GM21825 (cell line): Measurements from ENCODE around the gene SERPINC1.
"Not testable (repeated sequence)": the region's sequence is repeated elsewhere in the genome, so short reads cannot be mapped to it uniquely, and the experiment has no call there.

Experiments
- ATAC-seq: cut with Tn5 transposase; IDR thresholded peaks from one replicate; pipeline ENCODE4 v1.9.1; 2021; ENCODE audit warnings: mild to moderate bottlenecking, moderate library complexity; ENCODE audit not compliant: unreplicated experiment

SERPINC1 gene

DNA sequence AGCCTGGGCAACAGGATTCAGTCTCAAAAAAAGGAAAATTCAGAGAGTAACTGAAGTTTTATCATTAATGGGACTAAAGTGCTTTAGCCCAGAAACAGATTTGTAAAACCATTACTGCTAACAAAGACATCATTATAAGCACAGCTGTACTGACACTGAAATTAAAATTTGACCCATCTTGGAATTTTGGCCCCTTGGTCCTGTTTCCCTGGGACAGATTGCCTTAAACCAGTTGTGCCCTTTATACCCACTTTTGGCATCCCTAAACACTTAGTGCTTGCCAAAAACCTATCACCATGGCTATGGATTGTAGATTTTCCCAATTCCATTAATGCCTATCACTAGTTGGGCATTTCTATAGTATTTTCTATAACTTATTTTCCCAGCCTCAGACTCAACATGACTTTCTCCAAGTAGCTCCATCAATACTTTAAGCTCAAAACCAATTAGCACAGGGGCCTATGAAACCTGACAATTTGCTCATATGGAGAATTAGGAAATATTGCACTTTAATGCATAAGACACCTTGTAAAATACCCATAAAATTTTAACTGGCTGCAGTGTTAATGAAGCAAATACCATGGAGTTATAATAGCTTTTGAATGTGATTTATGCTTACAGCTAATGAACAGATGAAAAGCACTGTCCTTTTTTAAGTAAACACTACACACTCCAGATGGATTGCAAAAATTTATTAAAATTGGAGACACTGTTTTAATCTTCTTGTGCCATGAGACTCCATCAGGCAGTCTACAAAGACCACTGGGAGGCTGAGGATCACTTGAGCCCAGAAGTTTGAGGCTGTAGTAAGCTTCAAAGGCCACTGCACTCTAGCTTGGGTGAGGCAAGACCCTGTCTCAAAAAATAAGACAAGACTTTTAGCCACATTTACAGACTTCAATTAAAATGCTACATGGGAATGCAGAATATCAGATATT, 53.6 kb downstream of the SERPINC1 start:
- no peak for ATAC-seq

DNA sequence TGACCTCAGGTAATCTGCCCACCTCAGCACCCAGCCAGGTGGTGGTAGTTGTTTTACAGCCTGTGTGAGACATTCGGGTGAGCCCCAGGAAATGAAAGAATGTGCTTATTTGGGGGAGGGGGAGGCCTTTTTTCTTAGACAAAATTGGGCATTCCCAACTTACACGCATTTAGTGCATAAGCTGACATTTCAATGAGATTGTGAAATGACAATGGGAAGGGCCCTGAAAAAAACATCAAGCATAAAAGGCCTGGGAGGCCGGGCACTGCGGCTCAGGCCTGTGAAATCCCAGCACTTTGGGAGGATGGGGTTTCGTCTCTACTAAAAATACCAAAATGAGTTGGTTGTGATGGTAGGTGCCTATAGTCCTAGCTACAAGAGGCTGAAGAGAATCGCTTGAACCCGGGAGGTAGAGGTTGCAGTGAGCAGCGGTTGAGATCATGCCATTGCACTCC, 54.3 kb downstream of the SERPINC1 start:
- ATAC-seq, result no peak

DNA sequence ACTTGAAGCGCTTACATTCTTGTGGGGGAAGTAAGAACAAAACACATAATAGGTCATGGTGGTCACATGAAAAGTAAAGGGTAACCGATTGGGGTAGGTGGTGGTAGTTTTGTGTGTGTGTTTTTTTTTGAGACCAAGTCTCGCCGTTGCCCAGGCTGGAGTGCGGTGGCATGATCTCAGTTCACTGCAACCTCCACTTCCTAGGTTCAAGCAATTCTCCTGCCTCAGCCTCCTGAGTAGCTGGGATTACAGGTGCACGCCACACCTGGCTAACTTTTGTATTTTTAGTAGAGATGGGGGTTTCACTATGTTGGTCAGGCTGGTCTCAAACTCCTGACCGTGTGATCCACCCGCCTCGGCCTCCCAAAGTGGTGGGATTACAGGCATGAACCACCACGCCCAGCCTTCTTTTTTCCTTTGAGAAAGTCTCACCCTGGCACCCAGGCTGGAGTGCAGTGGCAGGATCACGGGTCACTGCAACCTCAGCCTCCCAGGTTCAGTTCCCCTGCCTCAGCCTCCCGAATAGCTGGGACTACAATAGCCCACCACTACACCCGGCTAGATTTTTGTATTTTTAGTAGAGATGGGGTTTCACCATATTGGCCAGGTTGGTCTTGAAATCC, 54.9 kb downstream of the SERPINC1 start:
- not testable (repeated sequence) for ATAC-seq

DNA sequence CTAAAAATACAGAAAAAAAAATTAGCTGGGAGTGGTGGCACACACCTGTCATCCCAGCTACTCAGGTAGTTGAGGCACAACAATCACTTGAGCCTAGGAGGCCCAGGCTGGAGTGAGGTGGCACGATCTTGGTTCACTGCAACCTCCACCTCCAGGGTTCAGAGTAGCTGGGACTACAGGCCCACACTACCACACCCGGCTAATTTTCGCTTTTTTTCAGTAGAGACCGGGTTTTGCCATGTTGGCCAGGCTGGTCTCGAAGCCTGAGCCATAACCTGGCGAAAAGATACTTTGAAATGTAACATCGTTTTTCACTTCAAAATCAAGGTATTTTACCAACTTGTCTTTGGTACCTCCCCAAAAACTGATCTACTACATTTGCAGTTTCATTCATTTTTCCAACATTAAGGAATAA, 55.4 kb downstream of the SERPINC1 start:
- no peak for ATAC-seq

DNA sequence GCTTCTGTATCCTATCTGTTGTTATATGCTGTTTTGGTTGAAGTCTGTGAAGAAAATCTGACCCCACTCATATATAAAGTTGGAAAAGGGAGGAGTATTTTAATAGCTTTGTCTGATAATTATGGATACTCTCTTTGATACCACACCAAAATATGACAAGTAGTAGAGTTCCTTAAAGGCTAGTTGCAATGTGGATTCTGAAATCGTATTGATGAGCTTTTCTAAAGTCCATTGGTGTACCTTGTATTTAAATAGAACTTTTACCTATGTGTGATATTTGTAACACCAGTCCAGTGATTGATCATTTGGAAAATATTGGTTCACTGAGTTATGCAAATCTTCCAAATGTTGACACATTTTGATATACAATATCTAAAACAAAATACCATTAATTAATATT, 57.1 kb downstream of the SERPINC1 start:
- no peak for ATAC-seq

DNA sequence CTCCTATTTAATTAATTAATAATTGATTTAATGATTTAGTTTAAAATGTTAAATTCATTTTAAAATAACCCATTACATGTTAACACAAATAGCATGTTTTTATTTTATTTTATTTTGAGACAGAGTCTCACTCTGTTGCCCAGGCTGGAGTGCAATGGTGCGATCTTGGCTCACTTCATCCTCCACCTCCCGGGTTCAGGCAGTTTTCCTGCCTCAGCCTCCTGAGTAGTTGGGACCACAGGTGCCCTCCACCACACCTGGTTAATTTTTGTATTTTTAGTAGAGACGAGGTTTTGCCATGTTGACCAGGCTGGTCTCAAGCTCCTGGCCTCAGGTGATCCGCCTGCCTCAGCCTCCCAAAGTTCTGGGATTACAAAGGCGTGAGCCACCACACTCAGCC, 57.6 kb downstream of the SERPINC1 start:
- not testable (repeated sequence) for ATAC-seq

DNA sequence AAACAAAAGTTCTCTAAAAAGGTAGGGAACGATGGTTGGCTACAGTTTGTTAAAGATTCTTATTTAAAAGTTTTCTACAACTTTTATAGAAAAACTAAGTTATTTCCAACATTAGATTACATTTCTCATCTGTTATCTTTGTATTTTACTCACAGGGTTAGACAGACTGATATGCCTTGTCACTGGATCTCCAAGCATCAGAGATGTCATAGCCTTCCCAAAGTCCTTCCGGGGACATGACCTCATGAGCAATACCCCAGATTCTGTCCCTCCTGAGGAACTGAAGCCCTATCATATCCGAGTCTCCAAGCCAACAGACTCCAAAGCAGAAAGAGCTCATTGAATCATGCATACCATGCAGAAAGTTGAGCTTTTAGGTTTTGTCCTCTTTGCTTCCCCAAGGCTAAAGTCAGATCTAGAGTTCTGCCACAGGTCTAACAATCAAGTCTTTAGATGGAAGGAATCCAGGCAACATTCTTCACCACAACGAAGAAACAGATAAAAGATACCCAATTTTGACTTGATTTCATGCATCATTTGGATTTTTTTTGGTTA, 59.7 kb downstream of the SERPINC1 start:
- ATAC-seq, result no peak

DNA sequence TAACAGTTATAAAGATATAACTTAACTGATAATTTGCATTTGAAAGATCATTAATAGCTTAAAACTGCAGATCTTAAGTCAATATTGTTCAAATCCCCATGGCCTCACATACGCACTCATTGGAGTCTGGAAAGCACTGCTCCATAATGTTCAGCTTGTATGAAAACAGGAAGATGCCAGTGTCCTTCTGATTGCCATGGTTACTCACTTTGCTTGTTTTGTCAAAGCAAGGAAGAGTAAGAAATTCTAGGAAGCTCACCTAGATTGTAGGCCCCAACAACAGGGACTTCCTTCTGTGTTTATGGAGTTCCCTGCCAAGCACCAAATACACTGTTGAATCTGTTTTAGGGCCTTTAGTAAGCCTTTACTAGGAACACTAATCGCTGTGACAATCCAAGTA, 60.2 kb downstream of the SERPINC1 start:
- no peak for ATAC-seq

DNA sequence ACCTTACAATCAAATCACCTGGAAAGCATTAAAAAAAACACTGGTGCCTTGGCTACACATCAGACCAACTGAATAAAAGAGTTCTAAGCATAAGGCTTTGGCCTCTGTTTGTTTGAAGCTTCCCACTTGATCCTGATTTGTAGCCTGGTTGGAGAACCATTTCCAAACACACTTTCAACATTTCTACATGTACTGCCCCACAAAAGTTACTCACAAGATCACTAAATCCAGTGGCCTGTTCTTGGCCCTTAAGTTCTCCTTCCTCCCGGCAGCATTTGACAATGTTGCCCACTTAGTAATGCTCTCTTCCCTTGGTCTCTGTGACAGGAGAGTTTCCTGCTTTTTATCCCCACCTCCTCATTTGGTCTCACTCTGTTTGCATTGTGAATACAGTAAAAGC, 61.1 kb downstream of the SERPINC1 start:
- ATAC-seq, result no peak
